Tibial artery (tissue), 4 donors: Measurements from ENCODE around the gene NDUFA11.
"Not testable (repeated sequence)": the region's sequence is repeated elsewhere in the genome, so short reads cannot be mapped to it uniquely, and the experiment has no call there.

Experiments used
- DNase-seq, 2 donors: peaks; one replicate each; pipeline ENCODE4 v3.0.0-alpha.2; 2019
- H3K27ac ChIP-seq, 2 donors: fragments of 200-600 bp; sonication (generic) in 1 of 2; 1 replicate in 1 of 2; 2 replicates in 1 of 2; pipeline ENCODE4 v1.5.1; 2018 to 2019; ENCODE audit warnings: mild to moderate bottlenecking in 1 of 2
- H3K27me3 ChIP-seq, 2 donors: fragments of 200-600 bp; sonication (generic) in 1 of 2; one replicate each; pipeline versions ENCODE4 v1.5.1 to v1.6.0; 2016 to 2019
- H3K36me3 ChIP-seq, 3 donors: fragments of 200-600 bp; sonication (generic) in 2 of 3; one replicate each; pipeline ENCODE4 v1.5.1; 2016 to 2019; ENCODE audit warnings: mild to moderate bottlenecking in 2 of 3
- H3K4me1 ChIP-seq, 4 donors: fragments of 200-600 bp; sonication (generic) in 2 of 4; 1 replicate in 3 of 4; 2 replicates in 1 of 4; pipeline ENCODE4 v1.5.1; 2016 to 2019
- H3K4me3 ChIP-seq, 2 donors: fragments of 200-600 bp; sonication (generic) in 1 of 2; 1 replicate in 1 of 2; 2 replicates in 1 of 2; pipeline ENCODE4 v1.5.1; 2018 to 2019; ENCODE audit warnings: mild to moderate bottlenecking in 2 of 2
- H3K9me3 ChIP-seq, 3 donors: fragments of 200-600 bp; sonication (generic) in 1 of 3; one replicate each; pipeline ENCODE4 v1.5.1; 2016 to 2019
- intact Hi-C: fragments of 100-400 bp; cut with DNase I; formaldehyde crosslinking; loops from one replicate; pipeline ENCODE4 v1.15.0; 2023; ENCODE audit warnings: low total_unique reads
- TF ChIP-seq, protein P1 (sequence below), 2 experiments: fragments of 200-600 bp in 1 of 2; fragments of 450-650 bp in 1 of 2; IDR thresholded peaks; one replicate each; pipeline ENCODE4 v1.5.1; 2017 to 2019; ENCODE audit warnings: antibody characterized with exemption in 2 of 2, mild to moderate bottlenecking in 1 of 2, moderate library complexity in 1 of 2

NDUFA11 gene

DNA sequence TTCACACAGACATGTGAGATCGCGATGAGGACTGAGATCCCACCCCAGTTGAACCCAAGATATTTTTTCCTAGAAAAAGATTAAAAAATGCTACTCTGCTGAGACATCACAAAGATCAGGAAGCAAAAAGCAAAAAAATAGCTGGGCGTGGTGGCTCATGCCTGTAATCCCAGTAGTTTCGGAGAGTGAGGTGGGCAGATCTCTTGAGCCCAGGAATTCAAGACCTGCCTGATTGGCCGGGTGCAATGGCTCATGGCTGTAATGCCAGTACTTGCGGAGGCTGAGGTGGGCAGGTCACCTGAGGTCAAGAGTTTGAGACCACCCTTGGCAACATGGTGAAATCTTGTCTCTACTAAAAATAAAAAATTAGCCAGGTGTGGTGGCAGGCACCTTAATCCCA, 53.4 kb downstream of the NDUFA11 start:
- TF ChIP-seq, protein P1, sequence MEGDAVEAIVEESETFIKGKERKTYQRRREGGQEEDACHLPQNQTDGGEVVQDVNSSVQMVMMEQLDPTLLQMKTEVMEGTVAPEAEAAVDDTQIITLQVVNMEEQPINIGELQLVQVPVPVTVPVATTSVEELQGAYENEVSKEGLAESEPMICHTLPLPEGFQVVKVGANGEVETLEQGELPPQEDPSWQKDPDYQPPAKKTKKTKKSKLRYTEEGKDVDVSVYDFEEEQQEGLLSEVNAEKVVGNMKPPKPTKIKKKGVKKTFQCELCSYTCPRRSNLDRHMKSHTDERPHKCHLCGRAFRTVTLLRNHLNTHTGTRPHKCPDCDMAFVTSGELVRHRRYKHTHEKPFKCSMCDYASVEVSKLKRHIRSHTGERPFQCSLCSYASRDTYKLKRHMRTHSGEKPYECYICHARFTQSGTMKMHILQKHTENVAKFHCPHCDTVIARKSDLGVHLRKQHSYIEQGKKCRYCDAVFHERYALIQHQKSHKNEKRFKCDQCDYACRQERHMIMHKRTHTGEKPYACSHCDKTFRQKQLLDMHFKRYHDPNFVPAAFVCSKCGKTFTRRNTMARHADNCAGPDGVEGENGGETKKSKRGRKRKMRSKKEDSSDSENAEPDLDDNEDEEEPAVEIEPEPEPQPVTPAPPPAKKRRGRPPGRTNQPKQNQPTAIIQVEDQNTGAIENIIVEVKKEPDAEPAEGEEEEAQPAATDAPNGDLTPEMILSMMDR (IDR thresholded peaks at IDR 0.05) = no peak
- DNase-seq = no peak
- no peaks in the 10 kb centered on the region for H3K36me3 ChIP-seq
- peaks cover 0 to 11% of the 10 kb centered on the region in 2 donors for H3K27me3 ChIP-seq
- H3K4me1 ChIP-seq = peaks cover 0 to 4% (median 0%) of the 10 kb centered on the region in 4 donors
- no peaks in the 10 kb centered on the region for H3K9me3 ChIP-seq
- intact Hi-C loops = no loop called here
- no peak overlapping the region for H3K4me3 ChIP-seq
- H3K27ac ChIP-seq = no peak overlapping the region

GRCh38 chr19:5848621-5849020, 55.0 kb downstream of the NDUFA11 start:
- H3K4me3 ChIP-seq, intact Hi-C loops, H3K9me3 ChIP-seq, H3K4me1 ChIP-seq, H3K27ac ChIP-seq, H3K36me3 ChIP-seq, DNase-seq: not testable (repeated sequence)
- H3K27me3 ChIP-seq = peaks cover 0 to 18% of the 10 kb centered on the region in 2 donors

GRCh38 chr19:5847846-5848245, 55.7 kb downstream of the NDUFA11 start:
- H3K36me3 ChIP-seq, H3K27ac ChIP-seq, intact Hi-C loops, DNase-seq, H3K4me3 ChIP-seq, H3K4me1 ChIP-seq, H3K9me3 ChIP-seq: not testable (repeated sequence)
- peaks cover 0 to 25% of the 10 kb centered on the region in 2 donors for H3K27me3 ChIP-seq
